SH-SY5Y (cell line): ENCODE data around the gene SEL1L.

Source experiments
- GATA2 ChIP-seq: IDR thresholded peaks from 2 replicates; pipeline ENCODE4 v1.6.1; 2011; ENCODE audit warnings: mild to moderate bottlenecking, low read depth, low read length
- GATA3 ChIP-seq: IDR thresholded peaks from 2 replicates; pipeline ENCODE4 v1.6.1; 2011; ENCODE audit warnings: low read depth, mild to moderate bottlenecking, low read length, moderate library complexity

GRCh38 chr14:81555051-81555450, 21.4 kb upstream of the SEL1L start:
- TF ChIP-seq GATA2 (no peak), GATA3 (no peak)
